ENCODE data around the gene EMC7.
"Not testable (repeated sequence)": the region's sequence is repeated elsewhere in the genome, so short reads cannot be mapped to it uniquely, and the experiment has no call there.

Gene EMC7

GRCh38 chr15:34084086-34084485 is 17.6 kb downstream of the EMC7 start:
- peak; percentile 54 for DNase-seq (ENCODE audit: low read depth)

- DNase-seq (ENCODE audit: low read depth), result no peak
Measured at GRCh38 chr15:34079904-34080303, 21.8 kb downstream of the EMC7 start.

GRCh38 chr15:34078900-34079299 is 22.8 kb downstream of the EMC7 start:
- DNase-seq (ENCODE audit: low read depth), result no peak

DNA sequence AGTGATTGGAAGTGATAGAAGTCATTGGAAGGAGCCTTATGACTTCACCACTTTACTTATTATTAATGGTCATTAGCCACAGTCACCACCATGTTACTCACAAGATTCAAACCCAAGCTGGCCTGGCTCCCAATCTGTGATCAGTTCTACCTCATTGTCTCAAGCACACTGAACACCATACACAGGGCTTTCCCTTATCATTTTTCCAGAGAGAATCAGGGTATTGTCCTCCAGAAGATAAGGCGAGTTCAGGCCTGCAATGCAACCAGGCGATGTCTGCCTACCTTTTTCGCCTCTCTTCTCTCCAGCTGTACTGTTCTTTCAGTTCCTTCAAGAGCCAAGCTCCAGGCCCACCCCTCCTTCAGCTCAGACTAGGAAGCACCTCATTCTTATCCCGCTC is 24.9 kb downstream of the EMC7 start:
- DNase-seq (ENCODE audit: low read depth), result no peak

DNA sequence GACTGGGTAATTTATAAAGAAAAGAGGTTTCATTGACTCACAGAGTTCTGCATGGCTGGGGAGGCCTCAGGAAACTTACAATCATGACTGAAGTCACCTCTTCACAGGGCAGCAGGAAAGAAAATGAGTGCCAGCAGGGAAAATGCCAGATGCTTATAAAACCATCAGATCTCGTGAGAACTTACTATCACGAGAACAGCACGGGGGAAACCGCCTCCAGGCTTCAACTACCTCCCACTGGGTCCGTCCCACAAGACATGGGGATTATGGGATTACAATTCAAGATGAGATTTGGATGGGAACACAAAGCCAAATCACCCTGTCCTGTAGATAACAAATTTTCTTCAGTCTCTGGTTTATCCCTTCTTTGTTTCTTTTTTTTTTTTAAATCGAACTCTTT is 31.7 kb downstream of the EMC7 start:
- no peak for DNase-seq (ENCODE audit: low read depth)

- no peak for DNase-seq (ENCODE audit: low read depth)
Measured at GRCh38 chr15:34065941-34066340, 35.7 kb downstream of the EMC7 start.

DNA sequence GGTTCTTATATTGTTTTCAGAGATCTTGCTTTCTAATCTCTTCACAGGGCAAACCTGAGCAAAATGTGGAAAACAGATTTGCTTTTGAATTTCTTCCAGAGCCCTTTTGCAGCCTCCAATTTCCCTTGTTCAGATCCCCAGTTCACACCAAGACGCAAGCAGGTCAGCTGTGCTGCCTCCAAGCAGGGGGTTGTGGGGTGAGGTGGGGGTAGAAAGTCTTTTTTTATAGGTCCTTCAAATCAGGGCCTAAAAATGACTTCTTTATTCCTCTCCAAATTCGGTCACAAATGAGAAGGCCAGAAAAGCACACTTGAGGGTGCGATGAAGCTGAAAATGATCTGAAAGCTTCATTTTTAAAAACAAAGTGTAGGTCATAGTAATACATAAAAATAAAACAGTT is 36.4 kb downstream of the EMC7 start:
- DNase-seq (ENCODE audit: low read depth), result no peak

GRCh38 chr15:34064438-34064837 is 37.2 kb downstream of the EMC7 start:
- DNase-seq (ENCODE audit: low read depth), result no peak

- no peak for DNase-seq (ENCODE audit: low read depth)
Measured at GRCh38 chr15:34059946-34060345, 41.7 kb downstream of the EMC7 start.

DNA sequence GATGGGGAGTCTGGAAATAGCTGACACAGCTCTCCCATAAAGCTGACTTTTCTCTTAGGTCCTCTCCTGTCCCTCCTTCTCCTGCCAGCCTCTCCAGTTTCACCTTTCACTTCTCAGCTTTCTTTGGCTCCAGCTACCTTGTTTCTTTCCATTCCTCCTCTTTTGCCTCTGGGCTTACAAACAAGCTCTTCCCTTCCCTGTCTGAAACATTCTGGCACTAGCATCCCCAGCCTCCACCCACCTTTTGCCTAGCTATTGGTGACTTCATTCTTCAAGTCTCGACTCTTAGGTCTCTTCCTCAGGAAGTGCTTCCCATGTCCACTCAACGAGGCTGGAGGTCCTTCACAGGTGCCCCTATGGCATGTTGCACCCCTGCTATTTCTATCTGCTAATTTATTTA is 42.2 kb downstream of the EMC7 start:
- DNase-seq (ENCODE audit: low read depth), result no peak

GRCh38 chr15:34056911-34057310 is 44.8 kb downstream of the EMC7 start:
- no peak for DNase-seq (ENCODE audit: low read depth)

DNA sequence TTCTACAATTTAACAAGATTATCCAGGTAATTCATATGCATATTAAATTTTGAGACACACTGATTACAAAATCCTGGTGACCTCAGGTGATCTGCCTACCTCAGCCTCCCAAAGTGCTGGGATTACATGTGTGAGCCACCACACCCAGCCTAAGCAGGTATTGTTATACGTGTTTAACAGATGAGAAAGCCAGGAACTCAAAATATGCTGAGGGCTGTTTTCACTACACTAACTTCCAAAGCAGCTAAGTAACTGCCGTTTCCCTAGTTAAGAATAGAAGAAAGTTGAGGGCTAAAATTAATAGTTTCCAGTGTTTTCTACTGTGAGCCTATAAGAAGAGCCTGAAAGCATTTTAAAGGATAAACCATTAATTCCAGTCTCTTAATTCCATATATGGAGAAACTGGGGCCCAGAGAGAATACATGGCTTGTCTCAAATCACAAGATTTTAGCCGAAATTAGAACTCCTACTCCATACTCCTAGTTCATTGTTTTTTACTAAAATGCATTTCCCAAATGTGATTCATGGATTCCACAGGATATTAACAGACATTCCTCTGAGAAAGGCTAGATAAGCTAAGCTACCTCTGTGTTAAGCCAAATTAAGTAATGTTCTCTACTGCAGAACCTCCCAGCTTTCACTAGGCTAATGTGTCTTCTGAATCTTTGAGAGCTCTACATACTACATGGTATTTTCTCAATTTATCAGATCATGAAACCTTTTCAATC is 45.6 kb downstream of the EMC7 start:
- peak; percentile 59 for DNase-seq (ENCODE audit: low read depth)

- no peak for DNase-seq (ENCODE audit: low read depth)
Measured at GRCh38 chr15:34054081-34054707, 47.5 kb downstream of the EMC7 start.

DNA sequence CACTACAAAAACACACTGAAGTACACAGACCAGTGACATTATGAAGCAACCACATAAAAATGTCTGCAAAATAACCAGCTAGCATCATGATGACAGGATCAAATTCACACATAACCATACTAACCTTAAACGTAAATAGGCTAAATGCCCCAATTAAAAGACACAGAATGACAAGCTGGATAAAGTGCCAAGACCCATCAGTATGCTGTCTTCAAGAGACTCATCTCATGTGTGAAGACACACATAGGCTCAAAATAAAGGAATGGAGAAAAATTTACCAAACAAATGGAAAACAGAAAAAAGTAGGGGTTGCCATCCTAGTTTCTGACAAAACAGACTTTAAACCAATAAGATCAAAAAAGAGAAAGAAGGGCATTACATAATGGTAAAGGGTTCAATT is 51.3 kb downstream of the EMC7 start:
- DNase-seq (ENCODE audit: low read depth), result not testable (repeated sequence)

DNA sequence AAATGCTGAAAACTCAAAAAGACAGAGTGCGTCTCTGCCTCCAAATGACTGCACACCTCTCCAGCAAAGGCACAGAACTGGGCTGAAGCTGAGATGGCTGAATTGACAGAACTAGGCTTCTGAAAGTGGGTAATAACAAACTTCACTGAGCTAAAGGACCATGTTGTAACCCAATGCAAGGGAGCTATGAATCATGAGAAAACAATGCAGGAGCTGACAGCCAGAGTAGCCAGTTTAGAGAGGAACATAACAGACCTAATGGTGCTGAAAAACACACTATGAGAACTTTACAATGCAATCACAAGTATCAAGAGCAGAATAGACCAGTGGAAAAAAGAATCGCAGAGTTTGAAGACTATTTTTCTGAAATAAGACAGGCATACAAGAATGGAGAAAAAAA is 52.5 kb downstream of the EMC7 start:
- DNase-seq (ENCODE audit: low read depth), result peak; percentile 74

DNA sequence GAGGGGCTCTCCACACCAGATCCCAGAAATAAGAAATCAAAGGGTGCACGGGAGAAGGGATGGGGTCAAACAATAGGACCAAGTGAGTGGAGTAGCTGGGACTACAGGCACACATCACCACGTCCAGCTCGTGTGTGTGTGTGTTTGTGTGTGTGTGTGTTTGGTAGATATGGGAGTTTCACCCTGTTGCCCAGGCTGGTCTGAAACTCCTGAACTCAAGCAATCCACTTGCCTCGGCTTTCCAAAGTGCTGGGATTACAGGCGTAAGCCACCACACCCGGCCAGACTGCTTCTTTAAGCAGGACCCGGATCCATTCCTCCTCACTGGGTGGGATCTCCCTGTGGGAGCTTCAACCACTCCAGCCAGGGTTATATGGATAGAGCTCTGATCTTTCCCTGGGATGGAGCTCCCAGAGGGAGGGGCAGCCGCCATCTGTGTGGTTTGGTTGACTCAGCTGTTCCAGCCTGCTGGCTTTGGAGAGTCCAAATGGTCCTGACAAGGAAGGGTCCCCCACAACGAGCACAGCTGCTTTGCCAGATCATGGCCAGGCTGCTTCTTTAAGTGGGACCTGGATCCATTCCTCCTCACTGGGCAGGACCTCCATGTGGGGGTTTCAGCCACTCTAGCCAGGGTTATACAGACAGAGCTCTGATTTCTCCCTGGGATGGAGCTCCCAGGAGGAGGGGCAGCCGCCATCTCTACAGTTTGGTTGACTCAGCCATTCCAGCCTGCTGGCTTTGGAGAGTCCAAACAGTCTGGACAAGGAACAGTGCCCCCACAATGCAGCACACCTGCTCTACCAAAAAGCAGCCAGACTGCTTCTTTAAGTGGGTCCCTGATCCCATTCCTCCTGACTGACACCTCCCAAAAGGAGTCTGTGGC is 53.5 kb downstream of the EMC7 start:
- DNase-seq (ENCODE audit: low read depth), result peak; percentile 33

DNA sequence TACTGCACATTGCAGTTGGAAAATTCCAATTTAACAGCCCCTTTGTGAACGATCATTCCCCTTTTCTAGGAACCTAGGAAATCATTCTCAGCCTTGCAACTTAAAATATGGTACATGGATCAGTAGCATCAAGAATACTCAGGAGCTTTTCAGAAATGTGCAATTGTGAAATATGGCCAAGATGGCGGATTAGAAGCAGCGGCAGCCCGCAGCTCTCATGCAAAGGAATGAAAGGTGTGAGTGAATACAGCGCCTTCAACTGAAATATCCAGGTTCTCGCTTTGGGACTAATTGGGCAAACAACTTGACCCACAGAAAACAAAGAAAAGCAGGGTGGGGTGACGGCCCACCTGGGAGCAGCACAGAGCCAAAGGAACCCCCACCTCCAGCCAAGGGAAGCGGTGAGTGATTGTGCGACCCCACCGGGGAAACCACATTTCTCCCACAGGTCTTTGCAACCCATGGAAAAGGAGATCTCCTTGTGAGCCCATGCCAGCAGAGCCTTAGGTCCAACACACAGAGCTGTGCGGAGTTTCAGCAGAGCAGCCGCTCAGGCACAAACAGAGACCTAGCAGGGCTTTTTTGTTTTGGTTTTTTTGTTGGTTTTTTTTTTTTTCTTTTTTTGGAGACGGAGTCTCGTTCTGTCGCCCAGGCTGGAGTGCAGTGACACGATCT is 55.1 kb downstream of the EMC7 start:
- DNase-seq (ENCODE audit: low read depth), result no peak

DNA sequence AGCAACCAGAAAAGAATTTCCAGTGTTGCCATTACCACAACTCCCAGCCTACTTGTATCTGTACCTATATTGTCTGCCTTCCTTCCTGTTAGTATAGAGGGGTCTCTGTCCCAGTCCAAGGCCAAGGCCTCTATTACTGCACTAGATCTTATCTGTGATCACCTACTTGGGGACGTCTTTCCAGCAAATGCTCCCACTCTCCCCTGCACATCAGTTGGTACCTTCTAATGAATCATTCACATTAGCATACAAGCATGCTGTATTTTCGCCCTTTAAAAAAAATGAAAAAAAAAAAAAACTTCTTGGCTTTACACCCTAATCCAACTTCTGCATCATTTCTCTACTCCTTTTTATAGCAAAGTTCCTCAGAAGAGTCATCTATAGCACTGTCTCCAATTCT is 57.8 kb downstream of the EMC7 start:
- no peak for DNase-seq (ENCODE audit: low read depth)

DNA sequence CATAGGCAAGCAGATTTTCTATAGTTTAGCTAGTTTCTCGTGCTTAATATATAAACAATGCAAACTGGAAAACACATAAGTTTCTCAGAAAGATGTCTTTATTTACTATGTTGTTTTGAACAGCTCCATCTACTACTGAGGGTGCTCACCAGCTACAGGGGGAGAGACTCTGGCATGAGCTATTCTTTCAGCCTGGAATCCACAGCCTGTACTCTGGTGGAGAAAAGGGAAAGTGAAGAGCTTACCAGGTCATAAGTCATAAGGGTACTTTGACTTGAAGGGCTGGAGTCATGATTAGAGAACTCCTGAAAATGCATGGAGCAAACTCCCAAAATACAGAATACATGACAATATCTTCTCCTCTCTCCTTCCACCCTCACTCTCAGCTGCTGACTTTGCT is 58.3 kb downstream of the EMC7 start:
- DNase-seq (ENCODE audit: low read depth), result peak; percentile 17

DNA sequence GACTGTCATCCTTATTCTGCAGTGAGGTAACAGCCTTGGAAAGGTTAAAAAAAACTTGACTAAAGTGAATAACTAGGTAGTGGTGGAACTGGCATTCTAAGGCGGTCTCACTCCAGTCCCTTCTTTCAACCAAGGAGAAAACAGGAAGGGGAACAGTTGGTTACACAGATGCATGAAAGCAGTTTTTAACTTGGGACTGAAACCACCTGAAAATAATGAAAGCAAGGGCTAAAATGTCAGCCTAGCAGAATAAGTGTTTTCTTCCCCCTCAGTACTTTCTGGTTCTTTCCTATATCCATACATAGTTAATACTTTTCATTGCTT is 61.9 kb downstream of the EMC7 start:
- no peak for DNase-seq (ENCODE audit: low read depth)

GRCh38 chr15:34038871-34039789 is 62.5 kb downstream of the EMC7 start, which contains the start of gene AVEN:
Gene AVEN (minus strand): TSS chr15:34039204. CDS start chr15:34039046, 158 bp downstream.
- DNase-seq (ENCODE audit: low read depth), result peak; percentile 65

All from ELR (cell line).